K562 (cell line): ENCODE data around the gene MPND. TPM values are rescaled to one million over a fixed set of nuclear protein-coding genes. Genes with fewer than 3 reads are reported as not detected.
A peak's percentile ranks its signal among the peaks of the same experiment; 100 is the strongest.

Experiments
- IRF2 ChIP-seq: sonication (generic); formaldehyde crosslinking; IDR thresholded peaks from 2 replicates; pipeline ENCODE4 v1.8.1; 2022; ENCODE audit warnings: mild to moderate bottlenecking, missing genetic modification reagents
- PML ChIP-seq: IDR thresholded peaks from 2 replicates; pipeline ENCODE4 v1.6.1; 2012; ENCODE audit warnings: low read length, inconsistent platforms
- PRDM10 ChIP-seq: fragments of 450-650 bp; IDR thresholded peaks from 2 replicates; pipeline ENCODE4 v1.6.1; 2018; ENCODE audit not compliant: partially characterized antibody
- ZBTB40 ChIP-seq, 2 experiments: fragments of 450-650 bp in 1 of 2; sonication (generic) in 1 of 2; formaldehyde crosslinking in 1 of 2; IDR thresholded peaks; 2 replicates each; pipeline versions ENCODE4 v1.7.1 to v1.9.0; 2016 to 2022; ENCODE audit warnings: inconsistent platforms in 1 of 2, mild to moderate bottlenecking in 1 of 2, missing genetic modification reagents in 1 of 2
- ZNF197 ChIP-seq: fragments of 200-800 bp; sonication (Bioruptor generic); IDR thresholded peaks from 2 replicates; pipeline ENCODE4 v1.6.1; 2016; ENCODE audit warnings: low read depth, missing genetic modification characterization, missing compliant biosample characterization
- polyA plus RNA-seq, 8 experiments: library from polyadenylated mRNA; depleted of rRNA in 4 of 8; stranded (reverse) in 5 of 8; unstranded in 3 of 8; fragments of >200 nt; fragmentation: Nextera tagmentation in 2 of 8; fragmentation: Illumina TruSeq in 1 of 8; extraction: Ambion mirVana in 2 of 8; extraction: Trizol in 1 of 8; gene quantifications; 2 replicates each; pipeline versions ENCODE4 v1.2.1 to v1.2.3, GENCODE V29; 2011 to 2014; ENCODE audit warnings: inconsistent platforms in 1 of 8, missing spikeins in 1 of 8
- total RNA-seq, 7 experiments: library from RNA; depleted of rRNA in 6 of 7; stranded (reverse); fragments of >200 nt in 6 of 7; fragmentation: Illumina TruSeq in 2 of 7; extraction: Trizol in 2 of 7; gene quantifications; 2 replicates each; pipeline versions ENCODE4 v1.2.1 to v1.2.3, GENCODE V29; 2011 to 2021; ENCODE audit warnings: low replicate concordance in 1 of 7

Gene MPND
- total and polyA plus RNA-seq, 9 of the 15 experiments (the other 6 are each of a cell fraction or from before 2014, with no cell fraction given): 0.25 to 14.0 (median 3.9) TPM

- TF ChIP-seq IRF2 (CRISPR knock-in tag) (no peak), PML (no peak), ZBTB40 (IDR thresholded peaks at IDR 0.05) (no peak), ZBTB40 (CRISPR knock-in tag; IDR thresholded peaks at IDR 0.05) (no peak), ZNF197 (CRISPR knock-in tag) (peak; percentile 97), PRDM10 (no peak)
Observed at GRCh38 chr19:4400135-4400936, 57.0 kb downstream of the MPND start, which contains the start of gene SH3GL1 (continued).
